Mesendoderm (in vitro differentiated cells): Measurements from ENCODE around the gene CD160.

ENCODE experiments used
- DNase-seq: peaks from one replicate; pipeline ENCODE4 v3.0.0; 2013
- H2AK5ac ChIP-seq: 2 replicates; pipeline ENCODE4 v1.6.1; 2013; ENCODE audit warnings: low read length, inconsistent platforms
- H2BK120ac ChIP-seq: 2 replicates; pipeline ENCODE4 v1.6.1; 2013; ENCODE audit warnings: low read depth, mild to moderate bottlenecking, low read length, moderate library complexity, mixed read lengths
- H2BK15ac ChIP-seq: replicated peaks from 2 replicates; pipeline ENCODE4 v1.6.1; 2013; ENCODE audit warnings: low read depth, mild to moderate bottlenecking, moderate library complexity
- H2BK5ac ChIP-seq: 2 replicates; pipeline ENCODE4 v1.6.1; 2013; ENCODE audit warnings: low read length, inconsistent platforms
- H3K18ac ChIP-seq: 2 replicates; pipeline ENCODE4 v1.6.1; 2013; ENCODE audit warnings: mild to moderate bottlenecking, low read length, mixed read lengths
- H3K23ac ChIP-seq: one replicate; pipeline ENCODE4 v1.6.1; 2013; ENCODE audit warnings: low read length
- H3K27ac ChIP-seq: 2 replicates; pipeline ENCODE4 v1.5.1; 2013; ENCODE audit warnings: low read depth, mild to moderate bottlenecking, inconsistent platforms, low read length, moderate library complexity
- H3K27me3 ChIP-seq: 2 replicates; pipeline ENCODE4 v1.6.1; 2013; ENCODE audit warnings: low read length, control low read depth, mild to moderate bottlenecking, inconsistent platforms; ENCODE audit not compliant: insufficient read depth, poor library complexity
- H3K36me3 ChIP-seq: 2 replicates; pipeline ENCODE4 v1.6.1; 2013; ENCODE audit warnings: low read length, inconsistent platforms; ENCODE audit not compliant: control insufficient read depth, insufficient read depth
- H3K4ac ChIP-seq: one replicate; pipeline ENCODE4 v1.6.1; 2013; ENCODE audit warnings: low read depth, mild to moderate bottlenecking, low read length, moderate library complexity
- H3K4me1 ChIP-seq: 2 replicates; pipeline ENCODE4 v1.6.1; 2013; ENCODE audit warnings: low read depth, low read length, inconsistent platforms; ENCODE audit not compliant: control insufficient read depth
- H3K4me2 ChIP-seq: 2 replicates; pipeline ENCODE4 v1.6.1; 2013; ENCODE audit warnings: low read length
- H3K4me3 ChIP-seq: 2 replicates; pipeline ENCODE4 v1.5.1; 2013; ENCODE audit warnings: mild to moderate bottlenecking, low read length
- H3K56ac ChIP-seq: one replicate; pipeline ENCODE4 v1.6.1; 2013; ENCODE audit warnings: low read length
- H3K79me1 ChIP-seq: 2 replicates; pipeline ENCODE4 v1.6.1; 2013; ENCODE audit warnings: low read length, inconsistent platforms
- H3K79me2 ChIP-seq: 2 replicates; pipeline ENCODE4 v1.6.1; 2013; ENCODE audit warnings: mild to moderate bottlenecking, low read length; ENCODE audit not compliant: control insufficient read depth, insufficient read depth
- H3K9ac ChIP-seq: 2 replicates; pipeline ENCODE4 v1.6.1; 2013; ENCODE audit warnings: low read length, inconsistent platforms
- H4K5ac ChIP-seq: one replicate; pipeline ENCODE4 v1.6.1; 2013; ENCODE audit warnings: low read length
- H4K8ac ChIP-seq: one replicate; pipeline ENCODE4 v1.6.1; 2013; ENCODE audit warnings: low read depth, mild to moderate bottlenecking, control low read depth, low read length, moderate library complexity
- WGBS: extraction: QIAGEN DNeasy Blood & Tissue Kit; methylation state at CpG from one replicate; pipeline ENCODE4 v1.1.7; 2013; ENCODE audit warnings: low lambda C conversion rate, missing lambda C conversion rate; ENCODE audit not compliant: insufficient coverage; ENCODE audit errors: extremely low coverage; 5-methylcytosine and 5-hydroxymethylcytosine counted together

CD160 gene

DNA sequence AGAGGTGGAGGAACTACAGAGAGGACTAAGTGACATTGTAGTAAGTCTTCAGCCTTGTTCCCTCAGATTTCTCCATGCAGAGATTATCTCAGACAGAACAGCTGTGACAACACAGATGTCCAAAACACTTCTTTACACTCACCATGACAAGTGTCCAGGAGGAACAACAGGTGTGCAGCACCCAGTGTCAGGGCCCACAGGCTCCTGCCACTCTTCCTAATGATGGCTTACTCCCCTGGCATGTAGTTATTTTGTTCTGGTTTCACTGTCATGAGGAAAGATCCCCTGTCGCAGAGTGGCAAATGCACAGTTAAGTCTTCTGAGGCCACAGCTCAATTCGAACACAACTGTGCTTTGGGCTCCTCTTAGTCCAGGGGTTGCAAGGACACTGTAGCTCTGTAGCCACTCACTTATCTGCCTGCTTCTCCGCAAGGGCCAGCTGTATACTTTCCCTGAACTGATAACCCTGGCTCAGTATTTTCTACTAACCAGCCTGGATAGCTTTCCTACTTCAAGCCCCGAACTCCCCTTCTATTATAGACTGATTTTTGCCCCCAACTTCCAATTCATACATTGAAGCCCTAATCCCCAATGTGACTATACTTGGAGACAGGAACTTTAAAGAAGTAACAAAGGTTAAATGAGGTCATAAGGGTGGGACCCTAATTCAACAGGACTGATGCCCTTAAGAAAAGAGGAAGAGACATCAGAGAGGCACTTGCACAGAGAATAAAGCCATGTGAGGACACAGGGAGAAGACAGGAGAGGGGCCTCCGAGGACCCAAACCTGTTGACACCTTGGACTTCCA is 23.3 kb upstream of the CD160 start:
- Histone ChIP-seq H2BK5ac (no peak overlapping the region), H3K4me2 (no peak overlapping the region), H3K27ac (no peak overlapping the region)

GRCh38 chr1:145696630-145696960 is 22.7 kb upstream of the CD160 start:
- DNase-seq, result no peak
- H4K8ac ChIP-seq, result no peak overlapping the region
- H2AK5ac ChIP-seq, result no peak overlapping the region
- no peak overlapping the region for H4K5ac ChIP-seq
- no peak overlapping the region for H3K4me2 ChIP-seq
- H2BK120ac ChIP-seq, result no peak overlapping the region
- H3K4me3 ChIP-seq, result no peak overlapping the region
- H2BK5ac ChIP-seq, result no peak overlapping the region
- no CpG with 5 or more reads among the region's 3 CpGs for WGBS
- no peaks in the 10 kb centered on the region for H3K79me2 ChIP-seq
- H3K27me3 ChIP-seq, result no peaks in the 10 kb centered on the region
- H3K27ac ChIP-seq, result no peak overlapping the region
- no peak overlapping the region for H3K23ac ChIP-seq
- no peak overlapping the region for H3K56ac ChIP-seq
- H3K18ac ChIP-seq, result no peak overlapping the region
- H3K9ac ChIP-seq, result no peak overlapping the region
- H2BK15ac ChIP-seq, result no peak overlapping the region
- H3K4ac ChIP-seq, result no peak overlapping the region
- no peaks in the 10 kb centered on the region for H3K79me1 ChIP-seq
- no peaks in the 10 kb centered on the region for H3K4me1 ChIP-seq
- H3K36me3 ChIP-seq, result no peaks in the 10 kb centered on the region

More for the DNA sequence above, 23.3 kb upstream of the CD160 start:
- H3K4me1 ChIP-seq, result no peaks in the 10 kb centered on the region
- H3K27me3 ChIP-seq, result no peaks in the 10 kb centered on the region
- H4K5ac ChIP-seq, result no peak overlapping the region
- no peaks in the 10 kb centered on the region for H3K79me1 ChIP-seq
- H3K4ac ChIP-seq, result no peak overlapping the region
- H3K36me3 ChIP-seq, result no peaks in the 10 kb centered on the region
- no peak overlapping the region for H3K4me3 ChIP-seq
- no peak for DNase-seq
- H4K8ac ChIP-seq, result no peak overlapping the region
- H2BK15ac ChIP-seq, result no peak overlapping the region
- H3K56ac ChIP-seq, result no peak overlapping the region
- H3K79me2 ChIP-seq, result no peaks in the 10 kb centered on the region
- H3K9ac ChIP-seq, result no peak overlapping the region
- no peak overlapping the region for H2AK5ac ChIP-seq
- H3K23ac ChIP-seq, result no peak overlapping the region
- no CpG with 5 or more reads among the region's 5 CpGs for WGBS
- no peak overlapping the region for H3K18ac ChIP-seq
- H2BK120ac ChIP-seq, result no peak overlapping the region

DNA sequence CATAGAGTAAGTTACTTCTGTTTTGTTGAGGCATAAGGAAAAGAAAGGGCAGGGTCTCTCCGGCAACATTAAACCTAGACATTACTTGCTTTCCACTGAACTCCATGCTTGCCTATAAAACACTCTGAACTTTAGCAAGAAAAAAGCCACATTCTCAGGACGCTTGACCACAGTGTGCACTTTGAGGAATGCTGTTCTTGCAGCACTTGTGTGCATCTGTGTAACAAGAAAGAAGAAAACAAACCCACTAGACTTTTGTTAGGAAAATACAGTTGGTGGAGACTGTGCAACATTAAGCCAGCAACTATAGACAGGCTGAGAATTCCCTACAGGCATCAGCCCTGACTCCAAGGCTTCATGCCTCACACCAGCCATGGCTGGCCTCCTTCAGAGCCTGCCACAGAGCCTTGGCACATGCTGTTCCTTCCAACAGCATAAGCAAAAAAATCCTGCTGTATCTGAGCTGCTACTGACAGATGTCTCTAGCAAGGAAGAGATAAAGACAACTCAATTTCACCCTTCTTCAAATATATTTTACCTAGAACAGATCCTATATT is 17.9 kb upstream of the CD160 start:
- Histone ChIP-seq H3K4me2 (no peak overlapping the region), H3K23ac (no peak overlapping the region), H3K79me2 (no peaks in the 10 kb centered on the region), H3K36me3 (no peaks in the 10 kb centered on the region), H3K56ac (no peak overlapping the region), H2AK5ac (no peak overlapping the region), H2BK15ac (no peak overlapping the region), H2BK5ac (no peak overlapping the region), H4K5ac (no peak overlapping the region), H3K27me3 (no peaks in the 10 kb centered on the region), H3K4me1 (no peaks in the 10 kb centered on the region), H3K4me3 (no peak overlapping the region), H4K8ac (no peak overlapping the region), H3K79me1 (no peaks in the 10 kb centered on the region), H3K18ac (no peak overlapping the region), H3K4ac (no peak overlapping the region), H2BK120ac (no peak overlapping the region), H3K27ac (no peak overlapping the region), H3K9ac (no peak overlapping the region)
- DNase-seq, result no peak
- WGBS, result no CpG with 5 or more reads among the region's 2 CpGs

DNA sequence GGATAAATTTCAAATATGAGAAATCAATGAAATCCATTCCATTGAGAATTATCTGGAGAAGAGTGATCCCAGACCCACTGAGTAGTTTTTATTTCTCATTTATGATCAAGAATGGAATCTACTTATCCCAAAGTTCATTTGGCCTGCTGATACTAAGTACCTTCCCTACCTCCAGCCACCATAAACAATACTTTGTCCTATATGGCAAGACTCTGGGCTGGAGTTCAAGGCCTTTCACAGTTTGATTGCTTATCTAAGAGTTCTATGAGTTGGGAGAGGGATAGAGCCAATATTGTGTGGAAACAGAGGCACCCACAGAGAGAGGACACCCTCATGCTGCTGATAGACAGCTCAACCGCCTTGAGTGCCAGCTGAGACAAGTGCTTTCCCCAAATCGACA is 17.2 kb upstream of the CD160 start:
- H3K27me3 ChIP-seq, result no peaks in the 10 kb centered on the region
- no peak overlapping the region for H3K4me2 ChIP-seq
- no peak overlapping the region for H3K18ac ChIP-seq
- no peaks in the 10 kb centered on the region for H3K79me2 ChIP-seq
- H4K8ac ChIP-seq, result no peak overlapping the region
- H3K4me3 ChIP-seq, result no peak overlapping the region
- no peak overlapping the region for H2BK5ac ChIP-seq
- DNase-seq, result no peak
- no peaks in the 10 kb centered on the region for H3K79me1 ChIP-seq
- no peak overlapping the region for H4K5ac ChIP-seq
- no peak overlapping the region for H2BK15ac ChIP-seq
- H3K23ac ChIP-seq, result no peak overlapping the region
- no CpG with 5 or more reads among the region's 2 CpGs for WGBS
- H3K4ac ChIP-seq, result no peak overlapping the region
- H3K9ac ChIP-seq, result no peak overlapping the region
- no peak overlapping the region for H2BK120ac ChIP-seq
- no peak overlapping the region for H3K56ac ChIP-seq
- H3K27ac ChIP-seq, result no peak overlapping the region
- H3K36me3 ChIP-seq, result no peaks in the 10 kb centered on the region
- H2AK5ac ChIP-seq, result no peak overlapping the region
- H3K4me1 ChIP-seq, result peaks cover 1% of the 10 kb centered on the region

DNA sequence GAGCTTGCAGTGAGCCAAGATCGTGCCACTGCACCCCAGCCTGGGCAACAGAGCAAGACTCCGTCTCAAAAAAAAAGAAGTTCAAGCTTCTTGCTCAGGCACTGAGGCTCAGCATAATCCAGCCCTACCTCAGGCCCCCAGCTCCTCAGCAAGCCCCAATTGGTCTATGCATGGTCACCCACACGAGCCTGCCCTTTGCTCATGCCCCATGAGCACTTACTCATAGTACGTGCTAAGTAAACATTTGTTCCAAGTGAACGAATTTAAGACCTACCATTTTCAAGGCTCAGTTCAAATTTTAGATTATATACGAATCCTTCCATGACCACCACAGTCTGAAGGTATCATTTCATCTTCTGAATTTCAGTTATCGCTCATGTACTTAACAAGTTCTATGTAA is 16.5 kb upstream of the CD160 start:
- Histone ChIP-seq H3K23ac (no peak overlapping the region), H3K4ac (no peak overlapping the region), H2BK15ac (no peak overlapping the region), H3K36me3 (no peaks in the 10 kb centered on the region), H3K27me3 (no peaks in the 10 kb centered on the region), H3K9ac (no peak overlapping the region), H3K4me3 (no peak overlapping the region), H3K79me1 (no peaks in the 10 kb centered on the region), H3K56ac (no peak overlapping the region), H3K4me1 (peaks cover 3% of the 10 kb centered on the region), H4K5ac (no peak overlapping the region), H2AK5ac (no peak overlapping the region), H4K8ac (no peak overlapping the region), H3K4me2 (no peak overlapping the region), H3K18ac (no peak overlapping the region), H2BK5ac (no peak overlapping the region), H2BK120ac (no peak overlapping the region), H3K79me2 (no peaks in the 10 kb centered on the region), H3K27ac (no peak overlapping the region)
- no peak for DNase-seq
- WGBS, result no CpG with 5 or more reads among the region's 7 CpGs

DNA sequence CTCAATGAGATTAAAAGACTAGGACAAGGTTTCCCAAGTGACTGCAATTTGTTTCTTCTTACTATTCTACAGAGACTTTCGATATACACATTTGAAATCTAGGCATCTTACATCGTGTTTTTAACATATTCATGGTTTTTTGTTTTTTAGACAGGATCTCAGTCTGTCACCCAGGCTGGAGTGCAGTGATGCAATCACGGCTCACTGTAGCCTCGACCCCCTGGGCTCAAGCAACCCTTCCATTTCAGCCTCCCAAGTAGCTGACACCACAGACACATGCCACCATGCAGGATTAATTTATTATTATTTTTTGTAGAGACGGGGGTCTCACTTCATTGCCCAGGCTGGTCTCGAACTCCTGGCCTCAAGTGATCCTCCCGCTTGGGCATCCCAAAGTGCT is 13.7 kb upstream of the CD160 start:
- H3K4ac ChIP-seq, result no peak overlapping the region
- no peak overlapping the region for H4K8ac ChIP-seq
- no peak overlapping the region for H2BK5ac ChIP-seq
- no peaks in the 10 kb centered on the region for H3K36me3 ChIP-seq
- H3K18ac ChIP-seq, result no peak overlapping the region
- no peaks in the 10 kb centered on the region for H3K27me3 ChIP-seq
- no peak overlapping the region for H2BK120ac ChIP-seq
- no peak overlapping the region for H3K4me2 ChIP-seq
- DNase-seq, result no peak
- H3K79me2 ChIP-seq, result no peaks in the 10 kb centered on the region
- no peak overlapping the region for H4K5ac ChIP-seq
- H2BK15ac ChIP-seq, result no peak overlapping the region
- no peaks in the 10 kb centered on the region for H3K79me1 ChIP-seq
- no CpG with 5 or more reads among the region's 7 CpGs for WGBS
- no peak overlapping the region for H3K9ac ChIP-seq
- peaks cover 3% of the 10 kb centered on the region for H3K4me1 ChIP-seq
- H3K56ac ChIP-seq, result no peak overlapping the region
- H3K23ac ChIP-seq, result no peak overlapping the region
- H2AK5ac ChIP-seq, result no peak overlapping the region
- no peak overlapping the region for H3K4me3 ChIP-seq
- H3K27ac ChIP-seq, result no peak overlapping the region
